ENCODE data around the gene CXCL14.

The CXCL14 gene

DNA sequence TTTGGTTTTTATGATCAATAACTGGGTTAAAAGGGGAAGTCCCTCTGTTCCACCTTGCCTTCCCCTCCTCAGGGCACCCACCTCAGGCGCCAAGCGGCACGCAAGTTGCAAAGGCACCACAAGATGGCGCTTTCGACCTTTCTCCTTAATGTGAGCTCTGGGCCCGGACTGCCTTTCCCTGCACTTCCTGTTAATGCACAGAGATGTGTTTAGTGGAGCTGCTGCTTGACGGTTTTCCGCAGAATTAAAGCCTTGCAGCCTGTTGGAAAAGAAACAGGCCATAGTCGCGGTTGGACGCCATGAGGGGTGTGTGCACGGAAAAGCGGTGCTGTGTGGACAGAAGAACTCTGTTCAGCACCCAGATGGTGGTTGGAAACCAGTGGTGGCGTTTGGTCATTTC, 17.9 kb downstream of the CXCL14 start:
- Histone ChIP-seq H3K4me1 (ENCODE audit: control insufficient read depth in 1 of 2, insufficient read depth in 2 of 2, low read length in 2 of 2) (no peaks in the 10 kb centered on the region), H3K36me3 (ENCODE audit: control insufficient read depth in 1 of 2, insufficient read depth in 2 of 2, low read length in 2 of 2) (no peaks in the 10 kb centered on the region), H3K4me3 (ENCODE audit: low read depth in 1 of 2, low read length in 2 of 2) (no peak overlapping the region), H3K9me3 (ENCODE audit: control insufficient read depth in 1 of 2, low read length in 2 of 2) (no peaks in the 10 kb centered on the region), H3K9ac (ENCODE audit: low read depth in 1 of 2, low read length in 2 of 2) (no peak overlapping the region), H3K27ac (ENCODE audit: low read depth, low read length) (no peak overlapping the region), H3K27me3 (ENCODE audit: control insufficient read depth in 1 of 2, insufficient read depth in 2 of 2, low read length in 2 of 2) (peaks cover 0 to 17% of the 10 kb centered on the region in 2 donors)

DNA sequence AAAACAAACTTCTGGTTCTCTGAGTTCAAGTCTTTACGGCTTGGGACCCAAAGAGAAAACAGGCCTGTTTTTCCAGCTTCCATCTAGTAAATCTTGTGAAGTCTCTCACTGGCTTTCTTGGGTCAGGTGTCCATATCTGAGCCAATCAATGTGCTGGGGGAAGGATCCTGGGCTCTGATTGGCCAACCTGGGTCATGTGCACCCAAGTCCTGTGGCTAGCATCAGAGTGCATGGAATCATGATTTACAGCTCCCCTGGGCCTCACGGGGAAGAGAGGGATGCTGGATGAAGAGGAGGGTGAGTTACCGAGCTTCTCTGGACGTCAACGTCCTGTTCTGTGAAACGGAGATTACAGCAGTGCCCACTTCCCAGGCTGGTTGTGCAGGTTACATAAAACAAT, 19.4 kb downstream of the CXCL14 start:
- H3K4me3 ChIP-seq (ENCODE audit: low read depth in 1 of 2, low read length in 2 of 2) = no peak overlapping the region
- H3K9ac ChIP-seq (ENCODE audit: low read depth in 1 of 2, low read length in 2 of 2) = no peak overlapping the region
- H3K36me3 ChIP-seq (ENCODE audit: control insufficient read depth in 1 of 2, insufficient read depth in 2 of 2, low read length in 2 of 2) = no peaks in the 10 kb centered on the region
- no peaks in the 10 kb centered on the region for H3K9me3 ChIP-seq (ENCODE audit: control insufficient read depth in 1 of 2, low read length in 2 of 2)
- H3K4me1 ChIP-seq (ENCODE audit: control insufficient read depth in 1 of 2, insufficient read depth in 2 of 2, low read length in 2 of 2) = no peaks in the 10 kb centered on the region
- H3K27me3 ChIP-seq (ENCODE audit: control insufficient read depth in 1 of 2, insufficient read depth in 2 of 2, low read length in 2 of 2) = peaks cover 0 to 20% of the 10 kb centered on the region in 2 donors
- no peak overlapping the region for H3K27ac ChIP-seq (ENCODE audit: low read depth, low read length)

DNA sequence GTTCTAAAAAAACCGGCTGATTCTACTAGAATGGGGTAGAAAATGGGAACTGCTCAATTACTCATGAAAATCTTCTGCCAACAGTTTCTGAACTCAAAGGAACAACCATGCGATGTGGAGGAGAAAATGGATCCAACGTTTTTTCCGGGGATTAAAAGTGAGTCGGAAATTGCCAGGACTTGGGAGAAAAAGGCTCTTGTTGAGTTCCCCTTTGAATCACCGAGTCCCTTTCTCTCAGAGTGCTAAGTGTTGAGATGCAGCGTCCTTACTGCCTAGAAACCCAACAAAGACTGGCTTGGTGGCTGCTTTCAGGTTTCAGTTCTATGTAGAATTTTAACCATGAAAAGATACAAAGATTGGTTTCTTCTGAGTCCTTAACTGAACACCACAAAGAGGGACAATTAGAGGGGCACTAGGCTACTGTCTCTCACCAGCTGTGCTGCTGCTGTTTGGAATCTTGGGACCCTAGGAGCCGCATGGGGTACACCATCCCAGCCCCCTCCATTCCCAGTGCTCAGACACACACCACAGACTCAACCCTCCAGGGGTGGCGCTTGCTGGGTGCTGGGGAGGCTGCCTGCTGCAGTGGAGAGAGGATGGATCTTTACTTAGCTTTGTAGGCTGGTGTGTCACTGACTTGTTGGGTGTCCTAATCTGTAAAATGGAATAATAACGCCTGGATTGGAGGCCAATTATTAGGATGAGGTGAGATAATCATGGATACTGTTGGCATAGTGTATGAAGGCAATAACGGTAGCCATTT, 21.5 kb downstream of the CXCL14 start:
- Histone ChIP-seq H3K4me3 (ENCODE audit: low read depth in 1 of 2, low read length in 2 of 2) (no peak overlapping the region), H3K9me3 (ENCODE audit: control insufficient read depth in 1 of 2, low read length in 2 of 2) (no peaks in the 10 kb centered on the region), H3K4me1 (ENCODE audit: control insufficient read depth in 1 of 2, insufficient read depth in 2 of 2, low read length in 2 of 2) (no peaks in the 10 kb centered on the region), H3K27ac (ENCODE audit: low read depth, low read length) (no peak overlapping the region), H3K36me3 (ENCODE audit: control insufficient read depth in 1 of 2, insufficient read depth in 2 of 2, low read length in 2 of 2) (no peaks in the 10 kb centered on the region), H3K9ac (ENCODE audit: low read depth in 1 of 2, low read length in 2 of 2) (no peak overlapping the region), H3K27me3 (ENCODE audit: control insufficient read depth in 1 of 2, insufficient read depth in 2 of 2, low read length in 2 of 2) (peaks cover 0 to 20% of the 10 kb centered on the region in 2 donors)

- Histone ChIP-seq H3K9me3 (ENCODE audit: control insufficient read depth in 1 of 2, low read length in 2 of 2) (no peaks in the 10 kb centered on the region), H3K36me3 (ENCODE audit: control insufficient read depth in 1 of 2, insufficient read depth in 2 of 2, low read length in 2 of 2) (no peaks in the 10 kb centered on the region), H3K27me3 (ENCODE audit: control insufficient read depth in 1 of 2, insufficient read depth in 2 of 2, low read length in 2 of 2) (peaks cover 0 to 21% of the 10 kb centered on the region in 2 donors), H3K9ac (ENCODE audit: low read depth in 1 of 2, low read length in 2 of 2) (no peak overlapping the region), H3K27ac (ENCODE audit: low read depth, low read length) (no peak overlapping the region), H3K4me1 (ENCODE audit: control insufficient read depth in 1 of 2, insufficient read depth in 2 of 2, low read length in 2 of 2) (no peaks in the 10 kb centered on the region), H3K4me3 (ENCODE audit: low read depth in 1 of 2, low read length in 2 of 2) (no peak overlapping the region)
Measured at GRCh38 chr5:135556620-135557019, 22.2 kb downstream of the CXCL14 start.

GRCh38 chr5:135555530-135555929, 23.3 kb downstream of the CXCL14 start:
- Histone ChIP-seq H3K36me3 (ENCODE audit: control insufficient read depth in 1 of 2, insufficient read depth in 2 of 2, low read length in 2 of 2) (no peaks in the 10 kb centered on the region), H3K4me3 (ENCODE audit: low read depth in 1 of 2, low read length in 2 of 2) (no peak overlapping the region), H3K4me1 (ENCODE audit: control insufficient read depth in 1 of 2, insufficient read depth in 2 of 2, low read length in 2 of 2) (no peaks in the 10 kb centered on the region), H3K9ac (ENCODE audit: low read depth in 1 of 2, low read length in 2 of 2) (no peak overlapping the region), H3K27ac (ENCODE audit: low read depth, low read length) (no peak overlapping the region), H3K27me3 (ENCODE audit: control insufficient read depth in 1 of 2, insufficient read depth in 2 of 2, low read length in 2 of 2) (peaks cover 0 to 28% of the 10 kb centered on the region in 2 donors), H3K9me3 (ENCODE audit: control insufficient read depth in 1 of 2, low read length in 2 of 2) (no peaks in the 10 kb centered on the region)

GRCh38 chr5:135553688-135554462, 24.9 kb downstream of the CXCL14 start:
- Histone ChIP-seq H3K4me1 (ENCODE audit: control insufficient read depth in 1 of 2, insufficient read depth in 2 of 2, low read length in 2 of 2) (no peaks in the 10 kb centered on the region), H3K4me3 (ENCODE audit: low read depth in 1 of 2, low read length in 2 of 2) (peak overlapping the region; percentile 45 to 55), H3K9me3 (ENCODE audit: control insufficient read depth in 1 of 2, low read length in 2 of 2) (no peaks in the 10 kb centered on the region), H3K27ac (ENCODE audit: low read depth, low read length) (no peak overlapping the region), H3K27me3 (ENCODE audit: control insufficient read depth in 1 of 2, insufficient read depth in 2 of 2, low read length in 2 of 2) (peaks cover 4 to 18% of the 10 kb centered on the region in 2 donors), H3K36me3 (ENCODE audit: control insufficient read depth in 1 of 2, insufficient read depth in 2 of 2, low read length in 2 of 2) (no peaks in the 10 kb centered on the region), H3K9ac (ENCODE audit: low read depth in 1 of 2, low read length in 2 of 2) (peak overlapping the region; percentile 9 to 31)

DNA sequence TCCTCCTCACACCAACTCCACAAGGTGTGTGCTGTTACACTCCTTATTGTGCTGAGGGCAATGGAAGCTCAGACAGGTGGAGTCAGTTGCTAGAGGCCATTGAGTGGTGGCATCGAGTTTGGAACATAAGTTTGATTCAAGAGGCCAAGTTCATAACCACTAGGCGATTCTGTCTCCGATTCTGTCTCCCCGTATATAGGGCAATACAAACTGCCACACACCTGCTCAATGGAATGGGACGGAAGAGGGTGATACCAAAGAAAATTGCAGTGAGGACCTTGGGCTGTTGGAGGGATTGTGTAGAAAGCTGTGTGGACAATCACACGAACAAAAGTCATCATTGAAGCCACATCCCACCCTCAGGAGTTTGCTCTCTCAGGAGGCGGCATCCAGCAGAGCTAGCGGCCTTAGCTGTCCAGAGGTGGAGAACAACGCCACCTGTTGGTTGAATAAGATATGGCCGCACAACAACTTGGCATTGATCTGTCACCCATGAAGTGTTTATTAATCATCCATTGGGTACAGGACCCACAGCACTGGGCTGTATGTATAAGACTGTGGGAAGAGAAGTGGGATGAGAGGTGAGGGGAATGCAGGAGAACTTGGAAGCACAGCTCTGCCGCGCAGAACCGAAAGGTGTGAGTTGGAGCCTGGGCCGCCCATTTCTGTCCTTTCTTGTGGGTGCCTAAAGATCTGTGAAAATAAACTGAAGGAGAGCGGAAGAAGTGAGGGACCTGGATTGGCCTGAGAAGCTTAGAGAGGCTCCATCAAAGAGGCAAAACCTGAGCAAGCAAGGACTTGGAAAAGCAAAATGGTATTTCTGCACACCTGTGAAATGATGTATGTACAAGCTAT, 27.0 kb downstream of the CXCL14 start:
- no peaks in the 10 kb centered on the region for H3K4me1 ChIP-seq (ENCODE audit: control insufficient read depth in 1 of 2, insufficient read depth in 2 of 2, low read length in 2 of 2)
- no peak overlapping the region for H3K9ac ChIP-seq (ENCODE audit: low read depth in 1 of 2, low read length in 2 of 2)
- no peak overlapping the region for H3K27ac ChIP-seq (ENCODE audit: low read depth, low read length)
- no peaks in the 10 kb centered on the region for H3K9me3 ChIP-seq (ENCODE audit: control insufficient read depth in 1 of 2, low read length in 2 of 2)
- no peaks in the 10 kb centered on the region for H3K36me3 ChIP-seq (ENCODE audit: control insufficient read depth in 1 of 2, insufficient read depth in 2 of 2, low read length in 2 of 2)
- H3K27me3 ChIP-seq (ENCODE audit: control insufficient read depth in 1 of 2, insufficient read depth in 2 of 2, low read length in 2 of 2) = peaks cover 23 to 38% of the 10 kb centered on the region in 2 donors
- H3K4me3 ChIP-seq (ENCODE audit: low read depth in 1 of 2, low read length in 2 of 2) = no peak overlapping the region

DNA sequence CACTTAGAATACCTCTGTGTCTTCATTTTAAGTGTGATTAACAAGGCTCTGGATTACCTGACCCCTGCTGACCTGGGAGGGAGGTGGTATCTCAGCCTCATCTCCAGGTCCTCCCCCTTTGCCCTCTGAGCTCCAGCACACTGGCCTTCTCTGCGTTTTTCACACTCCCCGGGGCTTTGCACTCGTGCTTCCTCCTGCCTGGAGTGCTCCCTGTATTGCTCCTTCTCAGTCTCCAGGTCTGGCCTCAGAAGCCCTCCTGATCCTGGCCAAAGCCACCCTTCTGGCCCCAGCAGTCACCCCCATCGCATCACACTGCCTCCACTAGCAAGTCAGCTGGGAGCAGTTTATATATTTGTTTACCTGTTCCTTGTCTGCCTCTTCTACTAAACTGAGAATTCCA, 29.4 kb downstream of the CXCL14 start:
- Histone ChIP-seq H3K4me1 (ENCODE audit: control insufficient read depth in 1 of 2, insufficient read depth in 2 of 2, low read length in 2 of 2) (no peaks in the 10 kb centered on the region), H3K4me3 (ENCODE audit: low read depth in 1 of 2, low read length in 2 of 2) (no peak overlapping the region), H3K9me3 (ENCODE audit: control insufficient read depth in 1 of 2, low read length in 2 of 2) (no peaks in the 10 kb centered on the region), H3K36me3 (ENCODE audit: control insufficient read depth in 1 of 2, insufficient read depth in 2 of 2, low read length in 2 of 2) (no peaks in the 10 kb centered on the region), H3K27ac (ENCODE audit: low read depth, low read length) (no peak overlapping the region), H3K9ac (ENCODE audit: low read depth in 1 of 2, low read length in 2 of 2) (no peak overlapping the region), H3K27me3 (ENCODE audit: control insufficient read depth in 1 of 2, insufficient read depth in 2 of 2, low read length in 2 of 2) (peaks cover 45 to 54% of the 10 kb centered on the region in 2 donors)

- no peak overlapping the region for H3K4me3 ChIP-seq (ENCODE audit: low read depth in 1 of 2, low read length in 2 of 2)
- no peak overlapping the region for H3K9ac ChIP-seq (ENCODE audit: low read depth in 1 of 2, low read length in 2 of 2)
- H3K36me3 ChIP-seq (ENCODE audit: control insufficient read depth in 1 of 2, insufficient read depth in 2 of 2, low read length in 2 of 2) = no peaks in the 10 kb centered on the region
- peaks cover 55 to 69% of the 10 kb centered on the region in 2 donors for H3K27me3 ChIP-seq (ENCODE audit: control insufficient read depth in 1 of 2, insufficient read depth in 2 of 2, low read length in 2 of 2)
- no peak overlapping the region for H3K27ac ChIP-seq (ENCODE audit: low read depth, low read length)
- H3K9me3 ChIP-seq (ENCODE audit: control insufficient read depth in 1 of 2, low read length in 2 of 2) = no peaks in the 10 kb centered on the region
- H3K4me1 ChIP-seq (ENCODE audit: control insufficient read depth in 1 of 2, insufficient read depth in 2 of 2, low read length in 2 of 2) = peaks cover 0 to 5% of the 10 kb centered on the region in 2 donors
Measured at GRCh38 chr5:135547590-135548254, 31.1 kb downstream of the CXCL14 start.

Measured in duodenal mucosa (tissue), 2 donors.